ENCODE results near the gene NXPH1. TPM values are rescaled to one million over a fixed set of nuclear protein-coding genes. Genes with fewer than 3 reads are reported as not detected.

The NXPH1 gene
- total RNA-seq, 8 experiments from 2014 or later, result 0.15 to 3.5 (median 1.4) TPM; not detected in 1

DNA sequence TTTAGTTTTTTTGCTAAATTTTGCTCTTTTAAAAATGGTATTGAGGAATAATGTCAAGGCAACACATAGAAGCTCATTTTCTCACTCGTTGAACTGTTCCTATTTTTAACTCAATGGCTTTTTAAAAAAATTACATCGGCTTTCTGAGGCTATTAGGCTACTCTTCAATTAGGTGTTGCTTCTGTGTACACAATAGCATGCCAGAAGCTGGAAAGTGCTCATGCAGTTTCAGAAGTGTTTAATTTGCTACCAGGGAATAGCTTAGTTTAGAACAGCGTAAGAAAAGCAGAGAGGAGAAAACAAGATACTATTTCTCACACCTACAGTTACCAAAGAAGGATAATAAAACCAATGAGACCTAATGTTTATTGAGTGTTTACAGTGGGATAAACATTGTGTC, 157.4 kb downstream of the NXPH1 start:
- Histone ChIP-seq H3K4me1 (replicated peaks in 1 of 2) (peaks cover 0 to 2% of the 10 kb centered on the region in 2 donors), H3K4me3 (no peak overlapping the region), H3K27ac (no peak overlapping the region)
- ATAC-seq (replicated peaks in 6 of 8), result no peak
- in situ Hi-C loops (cut with MboI; ENCODE audit: low pct_unique_long_range_greater_than_20kb in 2 of 9, low sequenced_read_pairs in 9 of 9, unreplicated experiment in 9 of 9), result no loop called here
- WGBS, 10 experiments, result 0 to 90% (median 72%) methylated on average over 1 to 3 of the region's 3 CpGs

DNA sequence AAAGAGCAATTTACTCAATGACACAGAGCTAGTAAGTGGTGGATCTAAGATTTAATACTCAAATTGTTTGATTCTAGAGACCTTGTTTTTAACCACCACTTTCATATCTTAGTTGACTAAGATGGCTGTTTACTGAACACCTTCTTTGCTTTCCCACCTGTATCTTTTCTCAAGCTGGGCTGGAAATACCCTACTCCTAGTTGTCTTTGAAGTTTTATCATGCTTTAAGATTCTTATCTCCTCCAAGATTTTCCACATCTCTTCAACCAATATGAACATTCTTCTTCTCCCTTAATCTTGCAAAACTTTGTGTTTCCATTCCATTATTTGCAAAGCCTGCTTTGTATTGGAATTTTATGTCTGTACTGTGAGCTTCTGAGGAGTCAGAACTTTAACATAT, 157.9 kb downstream of the NXPH1 start:
- peaks cover 0 to 2% of the 10 kb centered on the region in 2 donors for H3K4me1 ChIP-seq (replicated peaks in 1 of 2)
- in situ Hi-C loops (cut with MboI; ENCODE audit: low pct_unique_long_range_greater_than_20kb in 2 of 9, low sequenced_read_pairs in 9 of 9, unreplicated experiment in 9 of 9), result no loop called here
- H3K4me3 ChIP-seq, result no peak overlapping the region
- no peak for ATAC-seq (replicated peaks in 6 of 8)
- H3K27ac ChIP-seq, result no peak overlapping the region

DNA sequence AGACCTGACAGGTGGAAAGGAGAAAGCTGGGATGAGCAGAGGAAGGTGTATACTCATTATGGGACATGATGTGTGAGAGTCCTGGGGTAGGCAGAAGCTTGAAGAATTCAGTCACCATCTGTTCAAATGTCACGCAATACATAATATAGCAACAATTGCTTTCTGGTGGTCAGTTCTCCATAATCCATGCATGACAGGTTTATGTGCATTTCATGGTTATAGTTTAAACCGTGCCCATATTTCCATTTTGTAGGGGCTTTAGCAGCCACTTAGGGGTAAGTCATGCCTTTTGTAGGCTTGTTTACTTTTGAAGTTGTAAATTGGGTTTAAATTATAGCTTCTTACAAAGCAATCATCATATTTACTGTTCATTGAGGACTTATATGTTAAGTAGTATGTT, 158.8 kb downstream of the NXPH1 start:
- in situ Hi-C loops (cut with MboI; ENCODE audit: low pct_unique_long_range_greater_than_20kb in 2 of 9, low sequenced_read_pairs in 9 of 9, unreplicated experiment in 9 of 9), result no loop called here
- 0 to 100% (median 76%) methylated on average over 1 to 2 of the region's 2 CpGs; no CpG with 5 or more reads in 2 of the 10 experiments for WGBS, 10 experiments
- peak in 3 of 8 experiments; percentile 53 to 99 (median 55) for ATAC-seq (replicated peaks in 6 of 8)

DNA sequence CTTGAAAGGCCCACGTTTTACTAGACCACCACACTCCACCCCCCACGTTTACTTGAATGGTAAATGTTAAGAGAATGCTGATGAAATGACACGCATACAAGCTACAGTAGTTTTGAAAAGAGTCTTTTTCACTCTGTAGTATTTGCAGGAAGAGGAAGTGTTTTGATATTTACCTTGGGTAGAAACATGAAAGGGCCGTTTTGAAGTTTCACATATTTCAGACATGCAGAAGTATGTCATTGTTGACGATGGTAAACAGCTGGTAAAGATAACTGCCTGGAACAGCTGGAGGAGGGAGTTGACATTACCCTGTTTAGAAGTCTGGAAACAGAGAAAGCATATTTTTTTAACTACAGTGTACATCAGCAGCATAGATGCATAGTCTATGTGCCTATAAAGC, 160.7 kb downstream of the NXPH1 start:
- in situ Hi-C loops (cut with MboI; ENCODE audit: low pct_unique_long_range_greater_than_20kb in 2 of 9, low sequenced_read_pairs in 9 of 9, unreplicated experiment in 9 of 9), result no loop called here
- no peak for ATAC-seq (replicated peaks in 6 of 8)
- H3K4me3 ChIP-seq, result no peak overlapping the region
- WGBS, 10 experiments, result 0 to 100% (median 30%) methylated on average over 1 to 5 of the region's 5 CpGs; no CpG with 5 or more reads in 2 of the 10 experiments
- H3K4me1 ChIP-seq (replicated peaks in 1 of 2), result peaks cover 0 to 2% of the 10 kb centered on the region in 2 donors
- no peak overlapping the region for H3K27ac ChIP-seq

More for the DNA sequence above, 158.8 kb downstream of the NXPH1 start:
- Histone ChIP-seq H3K27ac (no peak overlapping the region), H3K4me3 (no peak overlapping the region), H3K4me1 (replicated peaks in 1 of 2) (peaks cover 0 to 2% of the 10 kb centered on the region in 2 donors)

DNA sequence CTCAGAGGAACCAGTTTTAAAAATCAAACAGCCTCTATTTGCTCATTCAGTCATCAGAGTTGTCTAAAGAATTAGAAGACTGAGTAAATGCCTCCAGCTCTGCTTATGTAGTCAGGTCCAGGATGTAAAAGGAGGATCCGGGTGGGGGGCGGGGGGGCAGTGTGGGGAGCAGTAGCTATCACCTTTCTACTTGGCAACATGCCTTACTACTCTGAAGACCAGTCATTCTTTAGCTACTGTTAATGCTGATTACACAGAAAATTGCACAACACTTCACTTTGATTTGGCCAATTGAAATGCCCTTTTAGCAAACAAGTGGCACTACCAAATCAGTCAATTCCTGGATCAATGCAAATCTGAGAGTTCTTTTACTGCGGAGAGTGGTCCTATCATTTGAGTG, 164.2 kb downstream of the NXPH1 start:
- in situ Hi-C loops (cut with MboI; ENCODE audit: low pct_unique_long_range_greater_than_20kb in 2 of 9, low sequenced_read_pairs in 9 of 9, unreplicated experiment in 9 of 9), result no loop called here
- no peak overlapping the region for H3K27ac ChIP-seq
- no peaks in the 10 kb centered on the region for H3K4me1 ChIP-seq (replicated peaks in 1 of 2)
- 0 to 100% (median 14%) methylated on average over 1 to 2 of the region's 3 CpGs; no CpG with 5 or more reads in 5 of the 10 experiments for WGBS, 10 experiments
- no peak for ATAC-seq (replicated peaks in 6 of 8)
- H3K4me3 ChIP-seq, result no peak overlapping the region

DNA sequence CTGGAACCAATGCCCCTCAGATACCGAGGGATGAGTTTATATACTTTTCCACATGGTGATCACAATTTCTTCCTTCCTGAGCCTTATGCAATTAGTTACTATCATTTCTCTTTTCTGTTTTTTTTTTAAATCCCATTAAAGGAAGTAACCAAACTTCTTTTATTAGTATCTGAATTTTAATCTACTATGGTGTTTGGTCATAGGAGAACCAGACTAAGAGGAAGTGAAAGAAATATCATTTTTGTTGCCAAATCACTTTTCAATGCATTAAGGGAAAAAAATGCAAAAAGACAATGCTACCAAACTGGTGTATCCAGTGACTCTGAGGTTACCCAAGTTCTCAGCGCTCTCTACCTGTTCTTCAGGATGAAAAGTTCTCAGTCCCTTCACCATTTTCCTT, 167.7 kb downstream of the NXPH1 start:
- Histone ChIP-seq H3K27ac (no peak overlapping the region), H3K4me3 (no peak overlapping the region), H3K4me1 (replicated peaks in 1 of 2) (peaks cover 0 to under 1% of the 10 kb centered on the region in 2 donors)
- no peak for ATAC-seq (replicated peaks in 6 of 8)
- in situ Hi-C loops (cut with MboI; ENCODE audit: low pct_unique_long_range_greater_than_20kb in 2 of 9, low sequenced_read_pairs in 9 of 9, unreplicated experiment in 9 of 9), result no loop called here
- 0 to 100% (median 96%) methylated on average over 1 to 2 of the region's 2 CpGs; no CpG with 5 or more reads in 1 of the 10 experiments for WGBS, 10 experiments

DNA sequence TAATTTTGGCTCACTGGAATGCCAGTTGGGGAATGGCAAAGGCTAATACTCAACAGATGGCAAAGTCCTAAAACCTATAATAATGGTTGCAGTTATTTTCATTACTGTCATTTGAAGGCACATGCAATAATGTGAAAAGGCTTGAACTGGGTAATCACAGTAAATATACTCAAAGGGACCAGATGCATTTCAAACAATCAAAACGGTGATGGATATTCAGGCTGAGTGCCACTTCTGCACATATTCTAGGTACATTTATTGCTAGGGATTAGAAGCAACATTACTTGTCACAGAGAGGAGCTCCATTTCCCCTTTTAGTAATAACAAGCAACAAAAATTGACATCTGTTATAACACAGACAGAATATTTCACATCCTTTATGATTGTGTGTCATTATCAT, 171.8 kb downstream of the NXPH1 start:
- Histone ChIP-seq H3K4me1 (replicated peaks in 1 of 2) (peaks cover 0 to 6% of the 10 kb centered on the region in 2 donors), H3K27ac (no peak overlapping the region), H3K4me3 (no peak overlapping the region)
- no peak for ATAC-seq (replicated peaks in 6 of 8)
- WGBS, 10 experiments, result 0 to 100% (median 100%) methylated on average over 1 of the region's 1 CpG; no CpG with 5 or more reads in 5 of the 10 experiments
- in situ Hi-C loops (cut with MboI; ENCODE audit: low pct_unique_long_range_greater_than_20kb in 2 of 9, low sequenced_read_pairs in 9 of 9, unreplicated experiment in 9 of 9), result no loop called here

DNA sequence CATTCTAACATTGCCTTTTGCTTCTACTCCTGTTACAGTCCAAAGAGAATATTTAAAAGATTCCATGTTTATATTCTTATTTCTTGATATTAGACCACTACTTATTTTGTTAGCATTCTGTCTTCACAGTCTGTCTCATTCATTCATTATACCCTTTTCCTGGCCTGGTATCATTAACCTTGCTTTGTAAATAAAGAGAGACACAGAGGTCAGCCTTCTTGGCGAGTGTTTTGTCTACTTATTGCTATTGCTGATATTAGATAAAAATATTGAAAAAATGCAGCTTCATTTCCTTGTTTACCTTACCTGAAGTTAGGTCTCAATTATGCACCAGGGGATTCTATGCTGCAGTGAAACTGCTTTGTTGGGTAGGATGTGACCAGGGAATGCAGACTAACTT, 179.2 kb downstream of the NXPH1 start:
- in situ Hi-C loops (cut with MboI; ENCODE audit: low pct_unique_long_range_greater_than_20kb in 2 of 9, low sequenced_read_pairs in 9 of 9, unreplicated experiment in 9 of 9), result no loop called here
- 0 to 83% (median 50%) methylated on average over 1 of the region's 1 CpG; no CpG with 5 or more reads in 1 of the 10 experiments for WGBS, 10 experiments
- H3K4me1 ChIP-seq (replicated peaks in 1 of 2), result no peaks in the 10 kb centered on the region

DNA sequence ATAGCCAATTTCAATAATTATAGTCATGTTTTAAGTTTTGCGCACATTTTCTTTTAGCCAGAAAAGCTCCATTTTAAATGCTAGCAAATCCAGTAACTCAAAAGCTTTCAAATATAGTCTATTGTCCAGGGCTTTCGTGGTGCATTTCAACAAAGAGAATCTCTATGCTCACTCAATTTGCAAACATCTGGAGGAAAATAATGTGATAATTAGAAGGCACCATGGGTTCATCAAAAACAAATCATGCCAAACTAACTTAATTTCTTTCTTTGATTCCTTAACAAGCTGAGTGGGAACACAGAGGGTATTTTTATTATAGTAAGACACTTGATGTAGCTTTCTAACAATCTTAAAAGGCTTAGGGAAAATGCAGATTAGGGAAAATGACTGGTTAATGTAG, 179.8 kb downstream of the NXPH1 start:
- no peaks in the 10 kb centered on the region for H3K4me1 ChIP-seq (replicated peaks in 1 of 2)
- H3K4me3 ChIP-seq, result no peak overlapping the region
- H3K27ac ChIP-seq, result no peak overlapping the region
- in situ Hi-C loops (cut with MboI; ENCODE audit: low pct_unique_long_range_greater_than_20kb in 2 of 9, low sequenced_read_pairs in 9 of 9, unreplicated experiment in 9 of 9), result no loop called here
- no peak for ATAC-seq (replicated peaks in 6 of 8)
- 9 to 90% (median 65%) methylated on average over 2 of the region's 2 CpGs; no CpG with 5 or more reads in 1 of the 10 experiments for WGBS, 10 experiments

More for the DNA sequence above, 179.2 kb downstream of the NXPH1 start:
- no peak for ATAC-seq (replicated peaks in 6 of 8)
- no peak overlapping the region for H3K27ac ChIP-seq
- H3K4me3 ChIP-seq, result no peak overlapping the region

DNA sequence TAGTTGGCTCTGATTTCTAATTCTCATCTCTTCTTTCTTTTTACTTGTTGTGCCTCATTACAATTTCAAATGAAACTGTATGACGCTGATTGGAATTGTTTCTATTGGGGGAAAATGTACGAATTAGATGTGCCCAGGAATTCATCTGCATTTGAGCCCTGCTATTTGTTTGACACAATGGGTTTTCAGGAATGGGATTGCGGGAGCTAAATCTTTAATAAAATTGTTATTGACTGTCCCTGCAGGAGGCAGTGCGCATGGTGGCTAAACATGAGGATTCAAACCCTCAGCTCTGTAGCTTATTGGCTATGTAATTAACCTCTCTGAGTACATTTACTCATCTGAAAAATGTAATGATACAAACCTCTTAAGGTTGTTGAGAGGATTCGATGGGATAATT, 181.6 kb downstream of the NXPH1 start:
- H3K4me1 ChIP-seq (replicated peaks in 1 of 2), result no peaks in the 10 kb centered on the region
- in situ Hi-C loops (cut with MboI; ENCODE audit: low pct_unique_long_range_greater_than_20kb in 2 of 9, low sequenced_read_pairs in 9 of 9, unreplicated experiment in 9 of 9), result no loop called here
- ATAC-seq (replicated peaks in 6 of 8), result no peak
- no peak overlapping the region for H3K4me3 ChIP-seq
- WGBS, 10 experiments, result 0 to 63% (median 41%) methylated on average over 1 to 5 of the region's 5 CpGs
- no peak overlapping the region for H3K27ac ChIP-seq

DNA sequence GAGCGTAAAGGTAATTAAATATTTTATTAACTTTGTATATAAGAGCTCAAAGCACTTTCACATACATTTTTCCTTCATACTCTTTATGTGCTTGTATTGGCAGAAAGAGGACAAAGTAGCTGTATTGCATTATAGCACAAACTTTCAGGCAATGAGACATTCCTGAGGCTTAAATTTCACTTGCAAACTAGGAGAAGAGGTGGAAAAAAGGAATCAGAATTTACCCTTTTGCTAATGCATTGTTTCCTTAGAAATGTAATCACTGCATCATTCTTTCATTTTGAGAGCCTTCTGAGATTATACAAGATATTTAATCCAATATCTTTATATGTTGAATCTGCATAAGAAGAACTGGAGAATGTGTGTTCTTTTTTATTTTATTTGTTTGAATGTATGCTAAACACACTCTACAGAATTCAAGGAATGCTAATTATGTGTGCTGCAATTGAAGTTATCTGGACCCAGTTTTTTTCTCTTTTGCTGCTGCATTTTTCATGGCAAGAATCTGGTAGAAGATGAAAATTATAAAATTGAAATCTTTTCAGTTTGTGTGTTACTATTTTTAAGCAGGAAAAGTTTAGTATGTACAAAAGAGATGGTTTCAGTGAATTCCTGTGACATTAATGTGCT, 185.1 kb downstream of the NXPH1 start:
- no peak overlapping the region for H3K27ac ChIP-seq
- no peaks in the 10 kb centered on the region for H3K4me1 ChIP-seq (replicated peaks in 1 of 2)
- no peak overlapping the region for H3K4me3 ChIP-seq
- ATAC-seq (replicated peaks in 6 of 8), result peak in 1 of 8 experiments; percentile 17
- in situ Hi-C loops (cut with MboI; ENCODE audit: low pct_unique_long_range_greater_than_20kb in 2 of 9, low sequenced_read_pairs in 9 of 9, unreplicated experiment in 9 of 9), result no loop called here
- WGBS, 10 experiments, result 13 to 100% (median 89%) methylated on average over 1 of the region's 1 CpG; no CpG with 5 or more reads in 3 of the 10 experiments

DNA sequence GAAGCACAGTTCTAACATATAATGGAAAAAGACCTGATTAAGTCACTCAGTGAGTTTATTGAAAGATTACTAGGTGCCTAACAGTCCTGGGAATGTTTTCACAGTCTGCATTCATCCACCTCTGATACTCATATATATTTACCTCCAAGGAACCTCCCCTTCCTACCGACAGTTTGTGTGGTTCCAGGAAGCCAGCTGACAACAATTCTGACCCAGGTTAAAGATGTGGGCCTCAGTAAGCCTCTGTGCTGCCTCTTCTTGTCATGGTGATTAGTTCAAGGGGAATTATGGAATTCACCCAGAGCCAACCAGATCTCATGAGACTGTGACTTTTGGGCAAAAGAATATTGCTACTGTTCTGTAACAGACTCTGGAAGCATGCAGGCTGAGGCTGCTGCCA, 186.8 kb downstream of the NXPH1 start:
- Histone ChIP-seq H3K4me1 (replicated peaks in 1 of 2) (no peaks in the 10 kb centered on the region), H3K4me3 (no peak overlapping the region), H3K27ac (no peak overlapping the region)
- WGBS, 10 experiments, result 38 to 67% methylated on average over 1 of the region's 1 CpG; no CpG with 5 or more reads in 8 of the 10 experiments
- in situ Hi-C loops (cut with MboI; ENCODE audit: low pct_unique_long_range_greater_than_20kb in 2 of 9, low sequenced_read_pairs in 9 of 9, unreplicated experiment in 9 of 9), result no loop called here
- ATAC-seq (replicated peaks in 6 of 8), result no peak

DNA sequence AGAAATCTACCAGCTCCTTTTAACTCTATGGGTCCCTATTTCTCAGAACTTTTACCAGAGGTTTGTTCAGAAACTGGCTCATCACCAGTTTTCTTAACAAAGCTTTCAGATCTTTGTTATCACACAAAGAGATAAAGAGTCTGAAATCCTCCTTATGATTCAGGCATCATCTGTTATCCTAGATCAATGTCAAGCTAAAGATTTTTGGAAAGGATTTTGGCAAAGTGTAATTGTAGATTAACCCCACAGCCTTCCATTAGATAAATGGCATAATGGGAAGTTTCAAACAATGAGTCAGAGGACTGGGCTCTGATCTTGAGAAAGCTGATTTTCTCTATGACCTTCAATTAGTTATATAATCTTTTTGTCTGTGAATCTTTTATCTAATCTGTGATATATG, 192.2 kb downstream of the NXPH1 start:
- Histone ChIP-seq H3K27ac (no peak overlapping the region), H3K4me3 (no peak overlapping the region), H3K4me1 (replicated peaks in 1 of 2) (peaks cover 5 to 13% of the 10 kb centered on the region in 2 donors)
- in situ Hi-C loops (cut with MboI; ENCODE audit: low pct_unique_long_range_greater_than_20kb in 2 of 9, low sequenced_read_pairs in 9 of 9, unreplicated experiment in 9 of 9), result no loop called here
- peak in 1 of 8 experiments; percentile 16 for ATAC-seq (replicated peaks in 6 of 8)

DNA sequence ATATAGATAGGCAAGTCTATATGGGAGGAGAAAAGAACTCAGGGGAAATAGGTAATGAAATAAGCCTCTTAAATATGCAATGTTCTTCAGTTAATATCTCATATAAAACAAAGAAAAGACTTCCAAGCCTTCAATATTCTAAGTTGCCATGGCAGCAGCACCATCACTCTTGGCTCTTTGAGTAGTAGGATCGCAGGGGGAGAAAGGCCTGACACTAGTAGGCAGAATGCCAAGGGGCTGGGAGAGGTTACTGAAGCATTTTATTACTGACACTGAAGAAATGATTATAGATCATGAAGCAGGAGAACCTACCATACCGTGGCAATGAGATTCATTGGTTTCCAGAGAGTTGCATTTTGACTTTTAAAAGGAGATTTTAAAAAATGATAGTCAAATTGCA, 193.9 kb downstream of the NXPH1 start:
- H3K4me3 ChIP-seq, result no peak overlapping the region
- peak in 4 of 8 experiments; percentile 35 to 86 (median 66) for ATAC-seq (replicated peaks in 6 of 8)
- in situ Hi-C loops (cut with MboI; ENCODE audit: low pct_unique_long_range_greater_than_20kb in 2 of 9, low sequenced_read_pairs in 9 of 9, unreplicated experiment in 9 of 9), result no loop called here
- WGBS, 10 experiments, result 0 to 25% (median 0%) methylated on average over 1 to 2 of the region's 2 CpGs; no CpG with 5 or more reads in 1 of the 10 experiments
- no peak overlapping the region for H3K27ac ChIP-seq
- peaks cover 5 to 13% of the 10 kb centered on the region in 2 donors for H3K4me1 ChIP-seq (replicated peaks in 1 of 2)
